Measurements from ENCODE around the gene KRT77.

DNA sequence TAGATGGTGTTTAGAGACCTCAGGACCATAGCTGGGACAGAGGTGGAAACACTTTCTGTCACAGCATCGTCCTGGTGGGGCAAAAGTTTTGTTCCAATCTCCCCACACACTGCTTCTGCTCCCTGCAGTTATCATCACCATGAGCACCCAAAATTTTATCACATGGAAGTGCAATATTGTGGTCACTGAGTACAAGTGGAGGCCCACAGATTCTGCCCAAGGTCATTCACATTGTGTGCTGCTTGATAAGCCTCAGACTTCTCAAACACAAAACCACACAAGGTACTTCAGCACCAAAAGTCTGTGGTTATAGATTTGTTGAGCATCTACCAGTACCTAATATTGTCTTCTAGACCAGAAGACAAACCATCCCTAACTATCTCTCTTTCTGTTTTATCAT, 554 bp upstream of the KRT77 start:
- TF ChIP-seq POLR2A (IDR thresholded peaks at IDR 0.05) (no peak), CTCF (IDR thresholded peaks at IDR 0.05) (no peak)
